BLaER1 (cell line): ENCODE data around the gene CCDC159.

Source experiments
- H3K27ac ChIP-seq: shearing (Covaris generic); formaldehyde crosslinking; 2 replicates; pipeline ENCODE4 v1.8.1; 2022
- H3K27me3 ChIP-seq: shearing (Covaris generic); formaldehyde crosslinking; 2 replicates; pipeline ENCODE4 v1.8.1; 2022
- H3K36me3 ChIP-seq: shearing (Covaris generic); formaldehyde crosslinking; 2 replicates; pipeline ENCODE4 v1.8.1; 2022
- H3K4me1 ChIP-seq: shearing (Covaris generic); formaldehyde crosslinking; 2 replicates; pipeline ENCODE4 v1.8.1; 2022
- H3K4me2 ChIP-seq: shearing (Covaris generic); formaldehyde crosslinking; 2 replicates; pipeline ENCODE4 v1.8.1; 2022
- H3K4me3 ChIP-seq: shearing (Covaris generic); formaldehyde crosslinking; 2 replicates; pipeline ENCODE4 v1.8.1; 2022
- H3K9ac ChIP-seq: shearing (Covaris generic); formaldehyde crosslinking; 2 replicates; pipeline ENCODE4 v1.8.1; 2022
- H3K9me3 ChIP-seq: shearing (Covaris generic); formaldehyde crosslinking; 2 replicates; pipeline ENCODE4 v1.8.1; 2022
- H4K20me1 ChIP-seq: shearing (Covaris generic); formaldehyde crosslinking; 2 replicates; pipeline ENCODE4 v1.8.1; 2022
- Cebpa-rat ChIP-seq: shearing (Covaris generic); IDR thresholded peaks from 2 replicates; pipeline ENCODE4 v1.8.1; 2022

CCDC159 gene

GRCh38 chr19:11364935-11365334, 18.6 kb downstream of the CCDC159 start:
- Histone ChIP-seq H3K4me3 (no peak overlapping the region), H3K36me3 (peaks cover 16% of the 10 kb centered on the region; the same call in 1 of the 2 replicates), H3K9me3 (no peaks in the 10 kb centered on the region), H3K4me1 (no peaks in the 10 kb centered on the region), H4K20me1 (0 out of 2 replicates have a peak, but pooled peaks cover 6% of the 10 kb centered on the region), H3K27me3 (no peaks in the 10 kb centered on the region), H3K27ac (no peak overlapping the region), H3K4me2 (no peak overlapping the region), H3K9ac (no peak overlapping the region)
- TF ChIP-seq Cebpa-rat = no peak

- peaks cover 16% of the 10 kb centered on the region; the same call in 1 of the 2 replicates for H3K36me3 ChIP-seq
- no peaks in the 10 kb centered on the region for H3K9me3 ChIP-seq
These were observed 19.3 kb downstream of the CCDC159 start for GRCh38 chr19:11365557-11366117.

DNA sequence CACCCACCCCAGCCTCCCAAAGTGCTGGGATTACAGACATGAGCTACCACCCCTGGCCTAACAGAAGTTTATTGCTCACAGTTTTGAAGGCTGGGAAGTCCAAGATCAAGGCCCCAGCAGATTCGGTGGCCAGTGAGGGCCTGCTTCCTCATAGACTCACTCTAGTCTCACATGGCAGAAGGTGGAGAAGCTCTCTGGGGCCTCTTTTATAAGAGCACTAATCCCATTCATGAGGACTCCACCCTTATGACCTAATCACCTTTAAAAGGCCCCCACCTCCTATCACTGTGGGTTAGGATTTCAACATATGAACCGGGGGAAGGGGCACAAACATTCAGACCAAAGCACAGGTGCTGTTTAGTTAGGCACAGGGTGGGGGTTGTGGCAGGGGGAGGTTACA, 21.2 kb downstream of the CCDC159 start:
- Histone ChIP-seq H3K4me2 (no peak overlapping the region), H3K9ac (no peak overlapping the region), H3K27ac (no peak overlapping the region), H4K20me1 (0 out of 2 replicates have a peak, but pooled peaks cover 6% of the 10 kb centered on the region), H3K9me3 (no peaks in the 10 kb centered on the region), H3K36me3 (peaks cover 16% of the 10 kb centered on the region; the same call in 1 of the 2 replicates), H3K27me3 (no peaks in the 10 kb centered on the region), H3K4me3 (no peak overlapping the region), H3K4me1 (no peaks in the 10 kb centered on the region)
- TF ChIP-seq Cebpa-rat = no peak

More at GRCh38 chr19:11365557-11366117, 19.3 kb downstream of the CCDC159 start:
- no peak for TF ChIP-seq Cebpa-rat
- Histone ChIP-seq H4K20me1 (0 out of 2 replicates have a peak, but pooled peaks cover 6% of the 10 kb centered on the region), H3K4me2 (no peak overlapping the region), H3K27me3 (no peaks in the 10 kb centered on the region), H3K27ac (no peak overlapping the region), H3K9ac (no peak overlapping the region), H3K4me1 (no peaks in the 10 kb centered on the region), H3K4me3 (no peak overlapping the region)

- no peaks in the 10 kb centered on the region for H3K9me3 ChIP-seq
- no peak overlapping the region for H3K27ac ChIP-seq
- TF ChIP-seq Cebpa-rat = no peak
- H4K20me1 ChIP-seq = 0 out of 2 replicates have a peak, but pooled peaks cover 6% of the 10 kb centered on the region
- H3K4me3 ChIP-seq = no peak overlapping the region
- H3K9ac ChIP-seq = no peak overlapping the region
- H3K36me3 ChIP-seq = peaks cover 6% of the 10 kb centered on the region; the same call in 1 of the 2 replicates
- peaks cover 17% of the 10 kb centered on the region for H3K4me1 ChIP-seq
- H3K4me2 ChIP-seq = no peak overlapping the region
- H3K27me3 ChIP-seq = no peaks in the 10 kb centered on the region
These were observed 24.4 kb downstream of the CCDC159 start for GRCh38 chr19:11370744-11371143.

- TF ChIP-seq Cebpa-rat = no peak
- no peaks in the 10 kb centered on the region for H3K9me3 ChIP-seq
- H3K27ac ChIP-seq = no peak overlapping the region
- peaks cover 43% of the 10 kb centered on the region for H3K4me1 ChIP-seq
- H3K4me3 ChIP-seq = no peak overlapping the region
- peak overlapping the region; percentile 80 for H3K4me2 ChIP-seq
- H3K27me3 ChIP-seq = no peaks in the 10 kb centered on the region
- H3K36me3 ChIP-seq = no peaks in the 10 kb centered on the region
- H3K9ac ChIP-seq = no peak overlapping the region
- 0 out of 2 replicates have a peak, but pooled peaks cover 6% of the 10 kb centered on the region for H4K20me1 ChIP-seq
These were observed 27.0 kb downstream of the CCDC159 start for GRCh38 chr19:11373166-11373884.

GRCh38 chr19:11373885-11374432, 27.6 kb downstream of the CCDC159 start:
- Histone ChIP-seq H3K27ac (no peak overlapping the region), H3K4me1 (peaks cover 49% of the 10 kb centered on the region), H3K27me3 (no peaks in the 10 kb centered on the region), H3K4me3 (peak overlapping the region; percentile 72), H4K20me1 (0 out of 2 replicates have a peak, but pooled peaks cover 6% of the 10 kb centered on the region), H3K9me3 (no peaks in the 10 kb centered on the region), H3K9ac (no peak overlapping the region), H3K36me3 (no peaks in the 10 kb centered on the region), H3K4me2 (peak overlapping the region; percentile 80)
- TF ChIP-seq Cebpa-rat = no peak

GRCh38 chr19:11374433-11375142, 28.3 kb downstream of the CCDC159 start, which contains the start of gene SWSAP1:
SWSAP1 (plus strand) TSS chr19:11374666; CDS start chr19:11374681, 15 bp downstream.
- H3K36me3 ChIP-seq = no peaks in the 10 kb centered on the region
- H3K4me3 ChIP-seq = peak within 1 kb of the TSS; percentile 72
- peak within 1 kb of the TSS; percentile 95 for H3K27ac ChIP-seq
- no peaks in the 10 kb centered on the region for H3K27me3 ChIP-seq
- peak within 1 kb of the TSS; percentile 93 for H3K9ac ChIP-seq
- no peaks in the 10 kb centered on the region for H3K9me3 ChIP-seq
- H4K20me1 ChIP-seq = 0 out of 2 replicates have a peak, but pooled peaks cover 3% of the 10 kb centered on the region
- H3K4me2 ChIP-seq = peak within 1 kb of the TSS; percentile 98
- peak; percentile 61; the same call in 1 of the 2 replicates for TF ChIP-seq Cebpa-rat
- peaks cover 49% of the 10 kb centered on the region for H3K4me1 ChIP-seq

GRCh38 chr19:11375143-11375948, 29.0 kb downstream of the CCDC159 start:
- Histone ChIP-seq H3K4me1 (peaks cover 56% of the 10 kb centered on the region), H3K27ac (peak overlapping the region; percentile 79), H3K27me3 (no peaks in the 10 kb centered on the region), H4K20me1 (no peaks in the 10 kb centered on the region), H3K9ac (peak overlapping the region; percentile 93), H3K9me3 (no peaks in the 10 kb centered on the region), H3K36me3 (no peaks in the 10 kb centered on the region), H3K4me2 (peak overlapping the region; percentile 98), H3K4me3 (peak overlapping the region; percentile 72)
- no peak for TF ChIP-seq Cebpa-rat

DNA sequence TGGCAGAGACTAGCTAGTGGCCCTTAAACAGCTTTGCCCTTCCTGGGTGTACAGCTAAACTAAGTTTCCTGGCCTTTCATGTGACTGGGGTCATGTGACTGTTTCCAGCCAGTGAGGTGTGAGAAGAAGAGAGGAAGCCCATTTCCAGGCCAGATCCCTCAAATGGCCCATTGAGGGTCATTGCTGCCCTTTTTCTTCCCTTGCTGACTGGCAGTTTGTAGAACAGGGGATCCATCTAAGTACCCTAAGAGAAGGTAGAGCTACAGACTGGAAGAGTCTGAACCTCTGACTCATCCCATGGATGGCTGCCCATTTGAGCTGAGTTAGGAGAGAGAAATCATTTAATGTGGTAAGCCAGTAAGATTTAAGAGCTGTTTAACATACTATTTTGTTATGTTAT, 30.9 kb downstream of the CCDC159 start:
- Histone ChIP-seq H4K20me1 (peaks cover 8% of the 10 kb centered on the region), H3K9me3 (no peaks in the 10 kb centered on the region), H3K4me2 (peak overlapping the region; percentile 98), H3K9ac (no peak overlapping the region), H3K4me1 (peaks cover 68% of the 10 kb centered on the region), H3K36me3 (no peaks in the 10 kb centered on the region), H3K27ac (no peak overlapping the region), H3K27me3 (no peaks in the 10 kb centered on the region), H3K4me3 (no peak overlapping the region)
- TF ChIP-seq Cebpa-rat = no peak
